Lower lobe of right lung (tissue), 2 donors: ENCODE measurements around the gene KCTD13. TPM values are rescaled to one million over a fixed set of nuclear protein-coding genes. Genes with fewer than 3 reads are reported as not detected.

Experiments used
- ATAC-seq, 2 donors: fragments of 200-7000 bp; cut with Tn5 transposase; one replicate each; pipeline ENCODE4 v1.9.1; 2020 to 2022; ENCODE audit warnings: mild to moderate bottlenecking in 2 of 2, moderate library complexity in 2 of 2
- DNase-seq: peaks from one replicate; pipeline ENCODE4 v3.0.0-alpha.2; 2020
- H3K27ac ChIP-seq: fragments of 200-600 bp; one replicate; pipeline ENCODE4 v1.8.0; 2022
- H3K27me3 ChIP-seq: fragments of 200-600 bp; one replicate; pipeline ENCODE4 v1.8.0; 2022; ENCODE audit warnings: low read depth
- H3K36me3 ChIP-seq: fragments of 200-600 bp; one replicate; pipeline ENCODE4 v1.8.0; 2022; ENCODE audit warnings: mild to moderate bottlenecking
- H3K4me1 ChIP-seq: fragments of 200-600 bp; one replicate; pipeline ENCODE4 v1.8.0; 2022
- H3K4me3 ChIP-seq: fragments of 200-600 bp; one replicate; pipeline ENCODE4 v1.8.0; 2022; ENCODE audit warnings: mild to moderate bottlenecking
- H3K9me3 ChIP-seq: fragments of 200-600 bp; one replicate; pipeline ENCODE4 v1.8.0; 2022
- intact Hi-C: fragments of 100-400 bp; cut with DNase I; formaldehyde crosslinking; loops from one replicate; pipeline ENCODE4 v1.11.0; 2022
- long read RNA-seq: library from polyadenylated mRNA; unstranded; transcript quantifications from one replicate; pipeline ENCODE4 v2.0.0, GENCODE V29; 2021
- total RNA-seq: library from RNA; stranded (reverse); fragmentation: NEBNext Ultra II Directional; extraction: Animal tissue kit (Norgen Biotek cat#: 25700); gene quantifications from one replicate; pipeline ENCODE4 v1.2.1, GENCODE V29; 2021
- TF ChIP-seq, protein P1 (sequence below): fragments of 200-600 bp; IDR thresholded peaks from one replicate; pipeline ENCODE4 v1.8.0; 2022; ENCODE audit warnings: antibody characterized with exemption, mild to moderate bottlenecking
- donor health status: DM: no; HTN: yes; CAD: no; lungs with severe emphysema.

Gene KCTD13, protein sequence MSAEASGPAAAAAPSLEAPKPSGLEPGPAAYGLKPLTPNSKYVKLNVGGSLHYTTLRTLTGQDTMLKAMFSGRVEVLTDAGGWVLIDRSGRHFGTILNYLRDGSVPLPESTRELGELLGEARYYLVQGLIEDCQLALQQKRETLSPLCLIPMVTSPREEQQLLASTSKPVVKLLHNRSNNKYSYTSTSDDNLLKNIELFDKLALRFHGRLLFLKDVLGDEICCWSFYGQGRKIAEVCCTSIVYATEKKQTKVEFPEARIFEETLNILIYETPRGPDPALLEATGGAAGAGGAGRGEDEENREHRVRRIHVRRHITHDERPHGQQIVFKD
- total RNA-seq, result 22.3 TPM
- long read RNA-seq, full-length matches to known transcripts, result 17 of 27 reads
- long read RNA-seq, partial matches to known transcripts, result 2 of 27 reads
- long read RNA-seq, other reads (novel, unspliced or antisense), result 8 of 27 reads

DNA sequence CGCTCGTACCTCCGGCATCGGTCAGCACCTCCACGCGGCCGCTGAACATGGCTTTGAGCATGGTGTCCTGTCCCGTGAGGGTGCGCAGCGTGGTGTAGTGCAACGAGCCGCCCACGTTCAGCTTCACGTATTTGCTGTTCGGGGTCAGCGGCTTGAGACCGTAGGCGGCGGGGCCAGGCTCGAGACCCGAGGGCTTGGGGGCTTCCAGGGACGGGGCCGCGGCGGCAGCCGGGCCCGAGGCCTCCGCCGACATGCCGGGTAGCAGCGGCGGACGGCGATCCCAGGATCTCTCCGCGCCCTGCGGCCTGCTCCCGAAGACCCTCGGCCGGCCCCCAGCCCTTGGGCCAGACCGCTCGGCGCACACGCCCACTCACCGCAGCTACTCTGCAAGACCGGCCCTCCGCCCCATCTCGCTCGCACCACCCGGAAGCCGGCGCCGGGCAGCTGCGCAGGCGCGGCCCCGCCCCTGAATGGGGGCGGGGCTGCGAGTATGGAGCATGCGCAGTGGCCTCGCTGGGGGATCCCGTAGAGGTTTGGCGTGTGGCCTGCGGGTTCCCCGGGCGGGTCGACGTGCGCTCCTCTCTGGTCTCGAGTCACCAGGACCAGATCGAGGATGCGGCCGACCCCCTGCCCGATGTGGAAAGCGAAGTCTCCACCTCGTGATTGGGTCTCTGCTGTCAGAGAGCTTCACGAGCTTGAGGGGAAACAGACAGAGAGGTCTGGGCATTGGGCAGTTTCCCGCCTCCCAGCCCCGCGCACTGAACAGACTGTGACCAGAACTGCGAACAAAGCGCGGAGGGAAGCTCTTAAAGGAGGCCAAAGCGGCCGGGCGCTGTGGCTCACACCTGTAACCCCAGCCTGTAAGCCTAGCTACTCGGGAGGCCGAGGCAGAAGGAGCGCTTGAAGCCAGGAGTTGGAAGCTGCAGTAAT, at the start of gene KCTD13:
KCTD13 (minus strand) TSS at position 446 of the 930 bp plus-strand sequence; CDS start at position 253, 193 bp downstream.
- H3K36me3 ChIP-seq, result peaks cover 22% of the 10 kb centered on the region
- intact Hi-C loops, result no loop called here

DNA sequence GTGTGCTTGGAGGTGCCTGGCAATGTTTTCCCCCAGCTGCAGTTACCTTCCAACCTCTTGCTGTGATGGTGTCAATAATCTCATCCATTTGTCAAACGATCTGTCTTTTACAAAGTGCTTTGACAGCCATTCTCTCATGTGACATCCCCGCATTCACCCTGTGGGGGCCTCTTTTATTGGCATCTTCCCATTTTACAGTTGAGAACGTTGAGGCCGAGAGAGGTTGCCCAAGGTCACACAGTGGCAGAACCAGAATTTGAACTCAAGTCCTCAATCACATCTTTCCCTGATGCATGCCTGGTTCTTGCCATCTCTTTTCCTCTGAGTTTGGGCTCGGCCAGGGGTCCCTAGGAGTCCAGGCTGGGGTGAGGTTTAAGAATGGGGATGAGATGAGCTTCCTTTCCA, 49.1 kb upstream of the KCTD13 start:
- TF ChIP-seq, protein P1, sequence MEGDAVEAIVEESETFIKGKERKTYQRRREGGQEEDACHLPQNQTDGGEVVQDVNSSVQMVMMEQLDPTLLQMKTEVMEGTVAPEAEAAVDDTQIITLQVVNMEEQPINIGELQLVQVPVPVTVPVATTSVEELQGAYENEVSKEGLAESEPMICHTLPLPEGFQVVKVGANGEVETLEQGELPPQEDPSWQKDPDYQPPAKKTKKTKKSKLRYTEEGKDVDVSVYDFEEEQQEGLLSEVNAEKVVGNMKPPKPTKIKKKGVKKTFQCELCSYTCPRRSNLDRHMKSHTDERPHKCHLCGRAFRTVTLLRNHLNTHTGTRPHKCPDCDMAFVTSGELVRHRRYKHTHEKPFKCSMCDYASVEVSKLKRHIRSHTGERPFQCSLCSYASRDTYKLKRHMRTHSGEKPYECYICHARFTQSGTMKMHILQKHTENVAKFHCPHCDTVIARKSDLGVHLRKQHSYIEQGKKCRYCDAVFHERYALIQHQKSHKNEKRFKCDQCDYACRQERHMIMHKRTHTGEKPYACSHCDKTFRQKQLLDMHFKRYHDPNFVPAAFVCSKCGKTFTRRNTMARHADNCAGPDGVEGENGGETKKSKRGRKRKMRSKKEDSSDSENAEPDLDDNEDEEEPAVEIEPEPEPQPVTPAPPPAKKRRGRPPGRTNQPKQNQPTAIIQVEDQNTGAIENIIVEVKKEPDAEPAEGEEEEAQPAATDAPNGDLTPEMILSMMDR, result no peak
- peak overlapping the region; percentile 91 for H3K27ac ChIP-seq
- no peaks in the 10 kb centered on the region for H3K9me3 ChIP-seq
- ATAC-seq (no peak), DNase-seq (no peak)
- H3K4me3 ChIP-seq, result peak overlapping the region; percentile 99
- intact Hi-C loops, result no loop called here
- H3K27me3 ChIP-seq, result no peaks in the 10 kb centered on the region
- H3K36me3 ChIP-seq, result peaks cover 51% of the 10 kb centered on the region
- peaks cover 28% of the 10 kb centered on the region for H3K4me1 ChIP-seq

More for the DNA sequence above, at the start of gene KCTD13:
- Histone ChIP-seq H3K27ac (peak within 1 kb of the TSS; percentile 90), H3K27me3 (no peaks in the 10 kb centered on the region), H3K9me3 (no peaks in the 10 kb centered on the region), H3K4me3 (peak within 1 kb of the TSS; percentile 95), H3K4me1 (peaks cover 23% of the 10 kb centered on the region)
- TF ChIP-seq, protein P1, result no peak
- DNase-seq (peak; percentile 89), ATAC-seq (peak; percentile 99)

DNA sequence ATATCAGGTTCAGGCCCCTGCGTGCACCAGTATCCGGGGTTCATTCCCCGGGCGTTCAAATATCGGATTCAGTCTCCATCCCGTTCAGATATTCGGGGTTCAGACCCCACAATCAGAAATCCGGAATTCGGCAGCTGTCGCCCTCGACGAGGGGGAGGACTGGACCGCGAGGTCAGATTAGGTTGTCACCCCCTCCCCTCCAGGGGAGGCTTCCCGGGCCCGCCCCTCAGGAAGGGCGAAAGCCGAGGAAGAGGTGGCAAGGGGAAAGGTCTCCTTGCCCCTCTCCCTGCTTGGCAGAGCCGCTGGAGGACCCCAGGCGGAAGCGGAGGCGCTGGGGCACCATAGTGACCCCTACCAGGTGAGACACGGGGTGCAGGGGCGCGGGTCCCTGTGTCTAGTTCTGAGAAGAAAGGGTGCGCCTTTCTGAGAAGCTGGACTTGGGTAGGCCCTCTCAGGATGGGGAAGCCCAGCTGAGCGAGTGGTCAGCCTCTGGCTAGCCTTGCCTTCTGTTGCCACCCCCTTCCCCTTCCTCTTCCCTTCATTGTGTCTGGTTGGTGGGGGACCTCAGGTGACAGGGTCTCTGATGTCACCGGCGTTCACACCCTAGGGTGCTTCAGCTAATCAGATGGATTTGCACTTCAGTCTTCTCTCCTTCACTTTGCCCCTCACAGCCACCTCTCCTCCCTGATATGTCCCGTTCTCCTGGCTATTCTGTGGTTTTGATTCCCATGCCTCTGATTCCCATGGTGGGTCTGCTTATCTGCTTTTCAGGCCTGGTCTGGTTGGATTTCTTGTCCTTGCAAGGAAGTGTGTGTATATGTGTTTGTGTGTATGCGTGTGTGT, 48.5 kb upstream of the KCTD13 start:
- intact Hi-C loops, result no loop called here
- Histone ChIP-seq H3K9me3 (no peaks in the 10 kb centered on the region), H3K36me3 (peaks cover 51% of the 10 kb centered on the region), H3K27ac (peak overlapping the region; percentile 91), H3K4me3 (peak overlapping the region; percentile 99), H3K4me1 (peaks cover 28% of the 10 kb centered on the region), H3K27me3 (no peaks in the 10 kb centered on the region)
- DNase-seq, result peak; percentile 59
- ATAC-seq, result peak; percentile 26 to 31
- TF ChIP-seq, protein P1, result no peak

DNA sequence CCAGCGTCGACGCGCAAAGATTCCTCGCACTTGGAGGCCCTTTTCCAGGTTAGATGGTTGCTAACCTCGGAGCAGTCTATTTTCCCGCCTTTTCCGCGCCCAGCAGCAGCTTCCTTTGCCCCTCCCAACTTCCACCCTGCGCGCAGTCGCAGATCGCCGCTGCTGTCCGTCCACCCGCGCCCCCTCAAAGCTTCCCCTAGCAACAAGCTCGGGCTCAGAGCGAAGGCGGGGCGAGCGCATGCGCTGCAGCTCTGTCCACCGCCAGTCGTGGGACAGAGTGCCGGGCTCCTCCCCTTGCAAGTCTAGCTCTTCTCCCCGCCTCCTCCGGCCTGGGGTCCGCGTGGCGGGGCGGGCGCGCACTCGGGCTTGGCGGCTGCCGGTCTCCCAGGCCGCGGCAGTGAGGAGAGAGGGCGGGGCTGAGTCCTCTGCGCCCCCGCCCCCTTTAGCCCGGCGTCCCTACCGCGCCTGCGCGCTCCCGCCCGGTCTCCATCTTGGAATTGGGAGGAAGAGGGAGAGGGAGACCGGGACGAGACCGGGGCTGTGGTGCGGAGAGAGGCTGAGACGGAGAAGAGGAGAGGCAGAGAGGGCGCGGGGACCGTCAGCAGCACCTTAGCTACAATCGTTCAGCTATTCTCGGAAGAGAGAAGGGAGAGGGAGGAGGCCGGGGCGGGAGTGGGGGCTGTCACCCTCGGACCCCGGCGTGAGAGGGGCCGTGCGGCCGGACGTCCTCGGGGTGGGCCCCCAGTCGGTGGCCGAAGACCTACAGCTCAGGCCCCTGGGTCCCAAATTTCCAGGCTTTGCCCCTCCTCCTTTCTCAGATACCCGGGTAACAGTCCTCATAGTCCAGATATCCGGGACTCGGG, 47.6 kb upstream of the KCTD13 start, which contains the start of gene TAOK2:
TAOK2 (plus strand) TSS at position 485 of the 863 bp plus-strand sequence. CDS start 3,905 bp downstream, outside the sequence.
- Histone ChIP-seq H3K9me3 (no peaks in the 10 kb centered on the region), H3K4me1 (peaks cover 28% of the 10 kb centered on the region), H3K4me3 (peak within 1 kb of the TSS; percentile 99), H3K27me3 (no peaks in the 10 kb centered on the region), H3K36me3 (peaks cover 51% of the 10 kb centered on the region), H3K27ac (peak within 1 kb of the TSS; percentile 91)
- intact Hi-C loops, result no loop called here
- peak; percentile 98 to 99 for ATAC-seq
- DNase-seq, result peak; percentile 99
- TF ChIP-seq, protein P1, result no peak
